ENCODE measurements around the gene SSBP4. TPM values are rescaled to one million over a fixed set of nuclear protein-coding genes. Genes with fewer than 3 reads are reported as not detected.

SSBP4 gene
- polyA plus RNA-seq, 2 of the 4 experiments (the other 2 are of a cell fraction) = 6.9 to 43.2 TPM

GRCh38 chr19:18444513-18444912 lies 25.3 kb downstream of the SSBP4 start:
- H3K4me2 ChIP-seq = no peak overlapping the region
- POLR2A ChIA-PET = no interaction called here
- TF ChIP-seq ESRRA (IDR thresholded peaks at IDR 0.05; ENCODE audit: borderline replicate concordance, low read length) = no peak
- TF ChIP-seq MAFK (IDR thresholded peaks at IDR 0.05; ENCODE audit: partially characterized antibody) = no peak
- TF ChIP-seq RFX5 (IDR thresholded peaks at IDR 0.05) = no peak
- TF ChIP-seq, protein P1, sequence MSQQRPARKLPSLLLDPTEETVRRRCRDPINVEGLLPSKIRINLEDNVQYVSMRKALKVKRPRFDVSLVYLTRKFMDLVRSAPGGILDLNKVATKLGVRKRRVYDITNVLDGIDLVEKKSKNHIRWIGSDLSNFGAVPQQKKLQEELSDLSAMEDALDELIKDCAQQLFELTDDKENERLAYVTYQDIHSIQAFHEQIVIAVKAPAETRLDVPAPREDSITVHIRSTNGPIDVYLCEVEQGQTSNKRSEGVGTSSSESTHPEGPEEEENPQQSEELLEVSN (IDR thresholded peaks at IDR 0.05; ENCODE audit: borderline replicate concordance, low read depth) = no peak
- no peak for TF ChIP-seq POLR2A (IDR thresholded peaks at IDR 0.05; ENCODE audit: low read length)
- TF ChIP-seq, protein P2, sequence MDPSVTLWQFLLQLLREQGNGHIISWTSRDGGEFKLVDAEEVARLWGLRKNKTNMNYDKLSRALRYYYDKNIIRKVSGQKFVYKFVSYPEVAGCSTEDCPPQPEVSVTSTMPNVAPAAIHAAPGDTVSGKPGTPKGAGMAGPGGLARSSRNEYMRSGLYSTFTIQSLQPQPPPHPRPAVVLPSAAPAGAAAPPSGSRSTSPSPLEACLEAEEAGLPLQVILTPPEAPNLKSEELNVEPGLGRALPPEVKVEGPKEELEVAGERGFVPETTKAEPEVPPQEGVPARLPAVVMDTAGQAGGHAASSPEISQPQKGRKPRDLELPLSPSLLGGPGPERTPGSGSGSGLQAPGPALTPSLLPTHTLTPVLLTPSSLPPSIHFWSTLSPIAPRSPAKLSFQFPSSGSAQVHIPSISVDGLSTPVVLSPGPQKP (IDR thresholded peaks at IDR 0.05; ENCODE audit: low read depth, low read length) = no peak
- no peak for TF ChIP-seq EP300 (IDR thresholded peaks at IDR 0.05)
- no peak for TF ChIP-seq RARB (CRISPR knock-in tag; IDR thresholded peaks at IDR 0.05)
- TF ChIP-seq MYC (IDR thresholded peaks at IDR 0.05; ENCODE audit: borderline replicate concordance, low read length) = no peak
- 95% methylated on average over 18 of the region's 19 CpGs for WGBS (ENCODE audit: missing lambda C conversion rate)
- CTCF ChIA-PET = interaction anchor here (1.3 to 11.3 kb wide), 3 partner anchors 17 to 144 kb away, joined by 4 to 168 read pairs (median 4); partner anchors contain the start of gene REX1BD
- peaks cover 16% of the 10 kb centered on the region for H3K4me1 ChIP-seq
- DNase-seq (ENCODE audit: low read depth in 1 of 2, low spot score in 1 of 2) (no peak), ATAC-seq (no peak), FAIRE-seq (no peak)
- no peaks in the 10 kb centered on the region for H3K9me3 ChIP-seq
- no peak overlapping the region for H3K27ac ChIP-seq
- no peak overlapping the region for H3K4me3 ChIP-seq

DNA sequence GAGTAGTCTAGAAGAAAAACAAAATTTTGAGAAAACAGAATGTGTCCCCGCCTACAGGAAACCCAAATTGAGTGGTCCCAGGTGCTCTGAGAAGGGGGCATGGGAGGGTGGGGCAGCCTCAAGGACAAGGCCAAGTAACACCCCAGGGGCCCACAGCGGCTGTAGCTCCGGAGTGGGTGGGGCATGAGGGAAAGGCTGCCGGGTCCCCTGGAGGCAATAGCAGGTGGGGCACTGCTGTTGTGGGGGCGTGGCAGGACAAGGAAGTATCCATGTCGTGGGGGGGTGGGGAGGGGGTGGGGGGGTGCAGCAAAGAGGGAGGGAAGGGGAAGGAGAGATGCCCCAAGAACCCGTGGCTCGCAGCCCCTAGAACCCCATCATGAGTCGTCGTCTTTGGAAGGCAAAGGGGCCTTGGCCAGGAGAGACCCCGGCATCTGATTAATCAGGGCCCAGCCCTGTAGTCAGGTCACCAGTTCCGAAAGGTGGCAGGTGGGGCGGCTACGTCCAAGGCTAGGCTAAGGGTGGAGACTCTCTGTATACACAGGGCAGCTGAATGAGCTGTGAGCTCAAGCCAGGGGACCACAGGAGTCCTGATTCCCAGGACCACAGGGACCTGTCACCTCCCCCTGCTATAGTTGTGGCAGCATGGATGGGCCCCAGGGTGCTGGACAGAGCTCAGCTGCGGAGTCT lies 26.2 kb downstream of the SSBP4 start:
- TF ChIP-seq, protein P3, sequence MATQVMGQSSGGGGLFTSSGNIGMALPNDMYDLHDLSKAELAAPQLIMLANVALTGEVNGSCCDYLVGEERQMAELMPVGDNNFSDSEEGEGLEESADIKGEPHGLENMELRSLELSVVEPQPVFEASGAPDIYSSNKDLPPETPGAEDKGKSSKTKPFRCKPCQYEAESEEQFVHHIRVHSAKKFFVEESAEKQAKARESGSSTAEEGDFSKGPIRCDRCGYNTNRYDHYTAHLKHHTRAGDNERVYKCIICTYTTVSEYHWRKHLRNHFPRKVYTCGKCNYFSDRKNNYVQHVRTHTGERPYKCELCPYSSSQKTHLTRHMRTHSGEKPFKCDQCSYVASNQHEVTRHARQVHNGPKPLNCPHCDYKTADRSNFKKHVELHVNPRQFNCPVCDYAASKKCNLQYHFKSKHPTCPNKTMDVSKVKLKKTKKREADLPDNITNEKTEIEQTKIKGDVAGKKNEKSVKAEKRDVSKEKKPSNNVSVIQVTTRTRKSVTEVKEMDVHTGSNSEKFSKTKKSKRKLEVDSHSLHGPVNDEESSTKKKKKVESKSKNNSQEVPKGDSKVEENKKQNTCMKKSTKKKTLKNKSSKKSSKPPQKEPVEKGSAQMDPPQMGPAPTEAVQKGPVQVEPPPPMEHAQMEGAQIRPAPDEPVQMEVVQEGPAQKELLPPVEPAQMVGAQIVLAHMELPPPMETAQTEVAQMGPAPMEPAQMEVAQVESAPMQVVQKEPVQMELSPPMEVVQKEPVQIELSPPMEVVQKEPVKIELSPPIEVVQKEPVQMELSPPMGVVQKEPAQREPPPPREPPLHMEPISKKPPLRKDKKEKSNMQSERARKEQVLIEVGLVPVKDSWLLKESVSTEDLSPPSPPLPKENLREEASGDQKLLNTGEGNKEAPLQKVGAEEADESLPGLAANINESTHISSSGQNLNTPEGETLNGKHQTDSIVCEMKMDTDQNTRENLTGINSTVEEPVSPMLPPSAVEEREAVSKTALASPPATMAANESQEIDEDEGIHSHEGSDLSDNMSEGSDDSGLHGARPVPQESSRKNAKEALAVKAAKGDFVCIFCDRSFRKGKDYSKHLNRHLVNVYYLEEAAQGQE (IDR thresholded peaks at IDR 0.05) = no peak
- no peak for TF ChIP-seq JUN (IDR thresholded peaks at IDR 0.05)
- no peak for TF ChIP-seq NPAS2 (CRISPR knock-in tag; IDR thresholded peaks at IDR 0.05; ENCODE audit: borderline replicate concordance)
- no peak for TF ChIP-seq PBX3 (IDR thresholded peaks at IDR 0.05)
- no peak for TF ChIP-seq RCOR1 (IDR thresholded peaks at IDR 0.05; ENCODE audit: low read depth, low read length)
- TF ChIP-seq FOSB (CRISPR knock-in tag; IDR thresholded peaks at IDR 0.05) = no peak
- no peak for TF ChIP-seq ZFP36 (IDR thresholded peaks at IDR 0.05; ENCODE audit: borderline replicate concordance, partially characterized antibody)
- no peak for TF ChIP-seq CEBPB (IDR thresholded peaks at IDR 0.05)
- no peak for TF ChIP-seq HEYL (CRISPR knock-in tag; IDR thresholded peaks at IDR 0.05)
- TF ChIP-seq FOSL2 (IDR thresholded peaks at IDR 0.05) = no peak
- no peak for TF ChIP-seq FOSL2 (CRISPR knock-in tag; IDR thresholded peaks at IDR 0.05)
- no peak for TF ChIP-seq CTCF (IDR thresholded peaks at IDR 0.05)
- ATAC-seq (no peak), DNase-seq (ENCODE audit: low read depth in 1 of 2, low spot score in 1 of 2) (no peak), FAIRE-seq (no peak)
- Histone ChIP-seq H3K4me1 (peaks cover 7% of the 10 kb centered on the region; the same call in 1 of the 3 replicates), H3K4me3 (no peak overlapping the region), H3K9me3 (no peaks in the 10 kb centered on the region), H3K27ac (no peak overlapping the region), H3K4me2 (no peak overlapping the region)
- WGBS (ENCODE audit: missing lambda C conversion rate) = 81% methylated on average over 12 of the region's 15 CpGs
- ChIA-PET CTCF (interaction anchor here (0.9 to 11.3 kb wide), 4 partner anchors 17 to 143 kb away, joined by 3 to 168 read pairs (median 4); partner anchors contain the start of gene REX1BD), POLR2A (no interaction called here)
